ENCODE results near the gene LMF1. TPM values are rescaled to one million over a fixed set of nuclear protein-coding genes. Genes with fewer than 3 reads are reported as not detected.

Gene LMF1
- total RNA-seq, 1 donor from 2014 or later: 24.6 TPM

DNA sequence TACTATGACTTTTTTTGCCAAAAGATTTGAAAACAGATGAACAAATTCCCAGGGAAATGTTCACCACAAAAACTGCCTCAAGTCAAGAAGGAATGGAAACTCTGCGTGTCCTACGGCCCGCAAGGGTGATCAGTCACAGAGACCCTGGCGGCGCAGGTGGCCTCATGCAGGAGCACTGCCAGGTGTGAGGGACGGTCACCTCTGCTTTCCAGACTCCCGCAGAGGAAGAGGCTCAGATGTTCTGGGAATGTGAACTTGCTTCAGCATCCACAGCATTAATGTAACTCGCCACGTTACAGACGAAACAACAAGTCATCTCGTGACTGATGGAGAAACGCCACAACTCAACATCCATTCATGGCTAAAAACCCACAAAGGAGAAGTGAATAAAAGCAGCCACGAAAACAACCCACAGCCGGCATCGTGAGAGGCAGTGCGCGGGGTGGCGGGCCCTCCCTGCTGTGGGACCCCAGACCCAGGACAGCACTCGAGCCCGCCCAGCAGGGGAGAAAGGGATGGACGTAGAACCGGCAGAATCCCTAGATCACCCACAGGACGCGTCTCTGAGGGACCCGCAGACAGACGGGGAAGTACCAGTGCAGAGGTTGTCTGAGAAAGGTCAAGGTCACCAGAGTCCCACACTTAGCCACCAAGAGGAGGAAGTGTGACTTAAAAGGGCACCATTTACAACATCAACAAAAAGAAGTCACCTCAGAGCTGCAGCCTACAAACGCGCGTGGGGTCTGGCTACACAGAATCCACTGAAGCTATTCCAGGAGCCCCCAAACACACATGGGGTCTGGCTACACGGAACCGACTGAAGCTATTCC, 93.3 kb downstream of the LMF1 start:
- Mint-ChIP-seq H3K36me3 (ENCODE audit: unreplicated experiment) (peaks cover 6% of the 10 kb centered on the region), H3K27ac (ENCODE audit: unreplicated experiment) (no peak overlapping the region)
- TF ChIP-seq, protein P1, sequence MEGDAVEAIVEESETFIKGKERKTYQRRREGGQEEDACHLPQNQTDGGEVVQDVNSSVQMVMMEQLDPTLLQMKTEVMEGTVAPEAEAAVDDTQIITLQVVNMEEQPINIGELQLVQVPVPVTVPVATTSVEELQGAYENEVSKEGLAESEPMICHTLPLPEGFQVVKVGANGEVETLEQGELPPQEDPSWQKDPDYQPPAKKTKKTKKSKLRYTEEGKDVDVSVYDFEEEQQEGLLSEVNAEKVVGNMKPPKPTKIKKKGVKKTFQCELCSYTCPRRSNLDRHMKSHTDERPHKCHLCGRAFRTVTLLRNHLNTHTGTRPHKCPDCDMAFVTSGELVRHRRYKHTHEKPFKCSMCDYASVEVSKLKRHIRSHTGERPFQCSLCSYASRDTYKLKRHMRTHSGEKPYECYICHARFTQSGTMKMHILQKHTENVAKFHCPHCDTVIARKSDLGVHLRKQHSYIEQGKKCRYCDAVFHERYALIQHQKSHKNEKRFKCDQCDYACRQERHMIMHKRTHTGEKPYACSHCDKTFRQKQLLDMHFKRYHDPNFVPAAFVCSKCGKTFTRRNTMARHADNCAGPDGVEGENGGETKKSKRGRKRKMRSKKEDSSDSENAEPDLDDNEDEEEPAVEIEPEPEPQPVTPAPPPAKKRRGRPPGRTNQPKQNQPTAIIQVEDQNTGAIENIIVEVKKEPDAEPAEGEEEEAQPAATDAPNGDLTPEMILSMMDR (IDR thresholded peaks at IDR 0.05): no peak

DNA sequence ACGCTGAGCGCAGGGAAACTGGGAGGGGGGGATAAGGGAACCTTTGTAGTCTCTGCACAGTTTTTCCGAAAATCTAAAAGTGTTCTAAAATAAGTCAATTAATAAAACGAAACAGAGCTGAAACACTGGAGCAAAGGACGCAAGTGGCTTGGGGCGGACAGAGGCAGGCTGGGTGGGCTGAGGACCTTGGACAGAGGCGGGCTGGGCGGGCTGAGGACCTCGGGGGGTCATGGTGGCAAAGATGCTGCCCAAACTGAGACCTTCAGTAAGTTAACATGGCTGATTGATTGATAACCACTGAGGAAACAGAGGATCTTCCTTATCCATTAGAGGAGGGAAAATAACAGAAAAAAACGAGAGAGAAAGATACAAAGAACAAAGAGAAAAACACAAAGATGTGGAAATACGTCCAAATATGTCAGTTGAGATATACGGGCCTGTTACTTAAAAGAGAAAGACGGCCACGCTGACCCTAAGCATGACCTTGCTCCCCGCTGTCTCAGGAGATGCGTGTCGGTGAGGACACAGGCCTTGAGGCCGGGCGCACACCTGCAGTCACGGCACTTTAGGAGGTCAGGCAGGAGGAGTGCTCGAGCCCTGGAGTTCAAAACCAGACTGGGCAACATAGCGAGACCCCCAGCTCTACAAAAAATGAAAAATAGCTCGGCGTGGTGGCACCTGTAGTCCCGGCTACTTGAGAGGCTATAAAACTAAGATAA, 94.1 kb downstream of the LMF1 start:
- Mint-ChIP-seq H3K4me3 (ENCODE audit: unreplicated experiment) (no peak overlapping the region), H3K36me3 (ENCODE audit: unreplicated experiment) (peaks cover 6% of the 10 kb centered on the region), H3K9me3 (ENCODE audit: unreplicated experiment) (no peaks in the 10 kb centered on the region), H3K27ac (ENCODE audit: unreplicated experiment) (no peak overlapping the region), H3K27me3 (ENCODE audit: unreplicated experiment) (no peaks in the 10 kb centered on the region), H3K4me1 (ENCODE audit: unreplicated experiment) (no peaks in the 10 kb centered on the region)
- TF ChIP-seq, protein P1 (IDR thresholded peaks at IDR 0.05): no peak
- no peak for DNase-seq (ENCODE audit: extremely low spot score, unreplicated experiment)

More for the DNA sequence above, 93.3 kb downstream of the LMF1 start:
- Mint-ChIP-seq H3K9me3 (ENCODE audit: unreplicated experiment) (no peaks in the 10 kb centered on the region), H3K27me3 (ENCODE audit: unreplicated experiment) (no peaks in the 10 kb centered on the region), H3K4me1 (ENCODE audit: unreplicated experiment) (no peaks in the 10 kb centered on the region), H3K4me3 (ENCODE audit: unreplicated experiment) (no peak overlapping the region)
- DNase-seq (ENCODE audit: extremely low spot score, unreplicated experiment): no peak

DNA sequence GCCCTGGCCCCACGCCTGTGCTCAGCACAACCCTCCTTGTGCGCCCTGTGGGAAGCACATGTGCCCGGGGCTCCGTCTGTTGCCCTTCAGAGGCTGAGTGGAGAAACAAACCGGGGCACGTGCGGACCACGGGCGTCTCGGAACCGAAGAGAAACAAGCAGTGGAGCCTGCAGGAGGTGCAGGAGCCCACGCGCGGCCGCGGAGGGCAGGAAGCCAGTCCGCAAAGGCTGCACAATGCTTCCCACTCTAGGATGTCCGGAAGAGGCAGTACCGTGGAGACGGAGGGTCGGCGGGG, 94.8 kb downstream of the LMF1 start:
- Mint-ChIP-seq H3K36me3 (ENCODE audit: unreplicated experiment) (peaks cover 7% of the 10 kb centered on the region), H3K4me1 (ENCODE audit: unreplicated experiment) (no peaks in the 10 kb centered on the region), H3K27me3 (ENCODE audit: unreplicated experiment) (no peaks in the 10 kb centered on the region), H3K4me3 (ENCODE audit: unreplicated experiment) (no peak overlapping the region), H3K27ac (ENCODE audit: unreplicated experiment) (no peak overlapping the region), H3K9me3 (ENCODE audit: unreplicated experiment) (no peaks in the 10 kb centered on the region)
- no peak for DNase-seq (ENCODE audit: extremely low spot score, unreplicated experiment)
- TF ChIP-seq, protein P1 (IDR thresholded peaks at IDR 0.05): no peak

DNA sequence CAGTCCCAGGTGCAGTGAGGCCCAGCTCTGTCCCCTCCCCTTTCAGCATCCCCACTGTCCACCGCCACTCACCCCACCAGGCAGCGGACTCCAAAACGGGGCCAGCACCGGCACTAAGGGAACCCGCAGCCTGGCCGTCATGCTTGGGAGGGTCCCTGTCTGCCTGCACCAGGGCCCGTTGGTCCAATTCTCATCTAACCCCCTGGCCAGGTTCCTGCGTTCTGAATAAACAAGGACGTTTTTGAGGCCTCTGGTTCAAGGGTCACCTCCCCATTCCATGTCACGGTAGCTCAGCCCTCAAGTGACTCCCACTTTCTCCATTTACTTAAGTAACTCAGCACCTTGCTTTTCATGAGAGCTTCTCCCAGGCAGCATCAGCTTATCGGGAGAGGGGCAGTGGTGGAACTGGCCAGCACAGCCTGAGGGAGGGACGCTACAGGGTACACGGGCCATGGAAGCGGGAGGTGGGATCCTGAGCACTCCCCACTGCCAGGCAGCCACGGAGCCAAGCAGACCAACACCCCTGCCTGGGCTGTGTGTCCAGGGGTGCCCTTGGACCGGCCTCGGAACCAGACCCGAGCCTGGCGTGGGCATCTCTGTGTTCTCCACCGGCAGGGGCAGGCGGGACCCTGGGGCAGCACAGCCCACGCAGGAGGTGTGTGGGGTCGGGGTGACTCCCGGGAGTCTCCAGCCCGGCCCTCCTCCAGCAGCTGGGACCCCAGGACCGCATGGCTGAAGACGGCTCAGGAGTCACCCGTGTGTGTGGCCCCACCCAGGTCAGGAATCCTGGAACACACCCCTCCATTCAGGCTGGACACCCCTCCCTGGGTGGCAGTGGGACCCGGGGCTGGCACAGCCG, 95.4 kb downstream of the LMF1 start:
- Mint-ChIP-seq H3K4me3 (ENCODE audit: unreplicated experiment) (no peak overlapping the region), H3K4me1 (ENCODE audit: unreplicated experiment) (no peaks in the 10 kb centered on the region), H3K36me3 (ENCODE audit: unreplicated experiment) (peaks cover 7% of the 10 kb centered on the region), H3K9me3 (ENCODE audit: unreplicated experiment) (no peaks in the 10 kb centered on the region), H3K27ac (ENCODE audit: unreplicated experiment) (no peak overlapping the region), H3K27me3 (ENCODE audit: unreplicated experiment) (no peaks in the 10 kb centered on the region)
- DNase-seq (ENCODE audit: extremely low spot score, unreplicated experiment): no peak
- TF ChIP-seq, protein P1 (IDR thresholded peaks at IDR 0.05): no peak

Data from osteocyte (in vitro differentiated cells).